GM18861 (cell line): ENCODE measurements around the gene STUB1.

Source experiments
- ATAC-seq: cut with Tn5 transposase; IDR thresholded peaks from one replicate; pipeline ENCODE4 v1.9.1; 2021; ENCODE audit not compliant: unreplicated experiment

STUB1 gene

DNA sequence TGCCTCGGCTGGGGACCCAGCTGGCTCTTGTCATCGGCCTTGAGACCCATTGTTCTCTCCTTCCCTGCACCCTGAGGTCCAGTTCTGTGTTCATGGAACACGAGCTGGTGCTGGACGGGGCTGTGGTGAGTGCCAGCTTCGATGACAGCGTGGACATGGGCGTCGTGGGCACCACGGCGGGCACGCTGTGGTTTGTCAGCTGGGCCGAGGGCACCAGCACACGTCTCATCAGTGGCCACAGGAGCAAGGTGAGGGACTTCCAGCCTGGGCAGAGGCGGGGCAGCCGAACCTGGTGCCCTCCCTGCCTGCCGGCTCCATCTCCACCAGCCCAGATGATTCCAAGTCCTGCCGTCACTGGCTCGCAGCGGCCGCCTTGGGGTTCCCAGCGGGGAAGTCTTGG lies 17.6 kb upstream of the STUB1 start:
- ATAC-seq = no peak

DNA sequence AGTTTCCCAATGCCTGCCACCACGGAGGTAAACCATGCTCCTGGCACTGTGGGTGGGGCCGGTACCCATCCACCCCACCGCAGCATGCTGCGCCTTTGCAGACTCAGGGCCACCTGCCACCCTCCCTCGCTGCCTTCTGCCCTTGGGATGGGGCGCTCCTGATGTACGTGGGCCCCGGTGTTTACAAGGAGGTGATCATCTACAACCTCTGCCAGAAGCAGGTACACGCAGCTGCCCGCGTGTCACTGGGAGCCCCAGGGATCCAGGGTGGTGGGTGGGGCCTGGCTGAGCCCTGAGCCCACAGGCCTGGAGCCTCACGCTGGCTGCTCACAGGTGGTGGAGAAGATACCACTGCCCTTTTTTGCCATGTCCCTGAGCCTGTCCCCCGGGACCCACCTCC lies 13.6 kb upstream of the STUB1 start:
- no peak for ATAC-seq

DNA sequence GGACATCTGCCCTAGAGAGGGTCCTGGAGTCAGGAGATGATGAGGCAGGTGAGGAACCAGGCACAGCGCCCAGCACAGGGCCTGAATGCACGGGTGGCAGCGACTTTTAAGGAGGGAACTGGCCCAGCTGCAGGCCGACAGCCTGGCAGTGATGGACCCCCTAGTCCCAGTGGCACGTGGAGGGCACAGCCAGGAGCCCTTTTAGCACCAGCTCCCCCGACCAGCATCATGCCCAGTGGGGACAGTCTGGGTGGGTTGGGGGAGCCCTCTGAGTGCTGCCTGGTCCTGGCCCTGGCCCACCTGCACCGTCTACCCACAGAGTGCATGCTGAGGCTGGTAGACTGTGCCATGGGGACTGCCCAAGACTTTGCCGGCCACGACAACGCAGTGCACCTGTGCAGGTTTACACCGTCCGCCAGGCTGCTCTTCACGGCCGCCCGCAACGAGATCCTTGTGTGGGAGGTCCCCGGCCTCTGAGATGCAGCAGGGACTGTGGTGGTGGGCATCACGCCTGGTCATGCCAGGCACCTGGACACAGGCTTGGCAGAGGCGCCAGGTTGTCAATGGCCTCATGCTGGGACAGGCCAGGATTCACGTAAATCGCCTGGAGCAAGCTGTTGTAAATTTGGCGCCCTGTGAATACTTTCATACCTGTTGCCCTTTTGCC lies 13.0 kb upstream of the STUB1 start:
- no peak for ATAC-seq

DNA sequence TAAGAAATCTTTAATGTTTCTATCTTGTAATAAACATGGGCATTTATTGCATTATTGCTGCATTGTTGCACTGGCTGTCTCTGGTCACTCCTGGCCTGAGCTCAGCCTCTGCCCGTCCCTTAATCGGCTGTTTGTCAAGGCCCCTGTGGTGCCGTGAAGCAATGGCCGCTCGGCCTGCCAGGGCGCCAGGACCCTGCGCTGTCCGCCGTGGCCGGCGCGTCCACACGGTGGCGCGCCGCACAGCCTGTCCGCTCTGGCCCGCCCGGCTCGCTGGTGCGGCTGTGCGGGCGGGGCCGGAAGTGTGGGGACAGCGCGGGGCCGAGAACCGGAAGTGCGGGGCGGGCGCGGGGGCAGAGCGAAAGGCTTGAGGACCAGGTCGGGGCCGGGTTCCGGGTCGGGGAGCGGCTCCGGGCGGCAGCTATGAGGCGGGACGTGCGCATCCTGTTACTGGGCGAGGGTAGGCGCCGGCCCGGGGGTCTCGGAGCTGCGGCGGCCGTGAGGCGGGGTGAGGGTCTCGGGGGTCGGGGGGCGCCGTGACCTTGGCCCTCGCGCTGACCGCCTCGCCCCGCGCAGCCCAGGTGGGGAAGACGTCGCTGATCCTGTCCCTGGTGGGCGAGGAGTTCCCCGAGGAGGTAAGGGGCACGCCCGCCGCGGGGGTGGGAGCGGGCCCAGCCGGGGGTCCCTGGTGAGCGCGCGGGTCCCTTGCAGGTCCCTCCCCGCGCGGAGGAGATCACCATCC lies 12.3 kb upstream of the STUB1 start, which contains the start of gene RHOT2:
RHOT2 (plus strand) TSS at position 353 of the 739 bp plus-strand sequence; CDS start at position 421, 68 bp downstream.
- peak; percentile 67 for ATAC-seq

DNA sequence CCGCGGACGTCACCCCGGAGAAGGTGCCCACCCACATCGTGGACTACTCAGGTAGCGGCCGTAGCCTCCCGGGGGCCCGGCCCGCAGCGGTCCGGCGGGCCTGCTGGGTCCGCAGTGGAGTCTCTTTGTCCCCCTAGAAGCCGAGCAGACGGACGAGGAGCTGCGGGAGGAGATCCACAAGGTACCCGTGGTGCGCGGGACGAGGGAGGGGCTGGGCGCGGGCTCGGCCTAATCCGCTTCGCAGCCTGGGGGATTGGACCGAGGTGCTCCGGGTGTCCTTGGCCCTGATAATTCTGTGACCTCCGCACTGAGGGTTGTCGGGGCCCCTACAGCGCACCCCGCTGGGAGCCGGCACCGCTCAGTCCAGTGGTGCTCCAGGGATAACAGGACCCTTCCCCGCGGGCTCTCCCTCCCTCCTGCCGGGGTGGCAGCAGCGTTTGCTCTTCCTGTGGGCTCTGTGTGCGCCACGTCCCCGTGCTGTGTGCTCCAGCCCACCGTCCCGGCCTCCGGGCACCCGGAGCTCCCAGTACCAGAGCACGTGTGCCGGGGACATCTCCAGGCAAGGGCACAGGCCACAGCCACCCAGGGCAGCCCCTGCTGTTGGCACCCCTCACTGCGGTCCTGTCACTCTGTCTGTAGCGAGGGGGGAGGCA lies 11.6 kb upstream of the STUB1 start:
- ATAC-seq = no peak

DNA sequence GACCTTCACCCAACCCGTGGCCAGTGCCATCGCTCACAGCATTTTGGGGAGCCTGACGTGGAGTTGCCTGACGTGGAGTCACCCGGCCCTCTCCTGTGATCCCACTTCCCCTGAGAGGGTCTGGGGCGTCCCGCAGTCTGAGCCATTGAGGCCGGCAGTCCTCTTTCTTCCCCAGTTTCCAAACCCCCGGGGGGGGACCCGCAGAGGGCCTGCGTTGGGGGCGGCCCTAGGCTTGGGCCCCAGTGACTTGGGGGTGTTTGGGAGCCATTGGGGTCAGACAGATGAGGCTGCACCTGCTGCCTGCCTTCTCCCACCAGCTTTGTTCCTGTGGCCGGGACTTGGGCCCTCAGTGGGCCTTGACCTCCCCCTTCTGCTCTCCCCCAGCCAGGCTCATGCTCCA lies 10.5 kb upstream of the STUB1 start:
- ATAC-seq = no peak

DNA sequence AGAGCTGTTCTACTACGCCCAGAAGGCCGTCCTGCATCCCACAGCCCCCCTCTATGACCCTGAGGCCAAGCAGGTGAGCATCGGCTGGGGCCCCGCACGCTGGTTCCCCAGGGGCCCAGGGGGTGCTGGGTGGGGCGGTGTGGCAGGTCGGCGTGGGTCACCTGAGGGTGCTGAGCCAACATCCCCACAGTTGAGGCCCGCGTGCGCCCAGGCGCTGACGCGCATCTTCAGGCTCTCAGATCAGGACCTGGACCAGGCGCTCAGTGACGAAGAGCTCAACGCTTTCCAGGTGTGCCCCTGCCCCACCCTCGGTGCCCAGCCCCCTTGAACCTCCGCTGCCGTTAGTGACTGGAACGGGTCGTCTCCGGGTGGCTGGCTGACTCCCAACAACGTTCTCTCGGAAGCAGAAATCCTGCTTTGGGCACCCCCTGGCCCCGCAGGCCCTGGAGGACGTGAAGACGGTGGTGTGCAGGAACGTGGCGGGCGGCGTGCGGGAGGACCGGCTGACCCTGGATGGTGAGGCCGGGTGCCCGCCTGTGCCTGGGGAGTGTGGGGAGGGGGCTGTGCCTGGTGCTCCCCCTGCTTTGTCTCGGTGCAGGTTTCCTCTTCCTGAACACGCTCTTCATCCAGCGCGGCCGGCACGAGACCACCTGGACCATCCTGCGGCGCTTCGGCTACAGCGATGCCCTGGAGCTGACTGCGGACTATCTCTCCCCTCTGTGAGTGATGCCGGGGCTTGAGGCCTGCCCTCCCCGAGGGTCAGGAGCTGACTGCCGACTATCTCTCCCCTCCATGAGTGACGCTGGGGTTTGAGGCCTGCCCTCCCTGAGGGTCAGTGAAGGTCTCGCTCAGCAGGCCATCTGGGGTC lies 9.5 kb upstream of the STUB1 start:
- ATAC-seq = no peak

DNA sequence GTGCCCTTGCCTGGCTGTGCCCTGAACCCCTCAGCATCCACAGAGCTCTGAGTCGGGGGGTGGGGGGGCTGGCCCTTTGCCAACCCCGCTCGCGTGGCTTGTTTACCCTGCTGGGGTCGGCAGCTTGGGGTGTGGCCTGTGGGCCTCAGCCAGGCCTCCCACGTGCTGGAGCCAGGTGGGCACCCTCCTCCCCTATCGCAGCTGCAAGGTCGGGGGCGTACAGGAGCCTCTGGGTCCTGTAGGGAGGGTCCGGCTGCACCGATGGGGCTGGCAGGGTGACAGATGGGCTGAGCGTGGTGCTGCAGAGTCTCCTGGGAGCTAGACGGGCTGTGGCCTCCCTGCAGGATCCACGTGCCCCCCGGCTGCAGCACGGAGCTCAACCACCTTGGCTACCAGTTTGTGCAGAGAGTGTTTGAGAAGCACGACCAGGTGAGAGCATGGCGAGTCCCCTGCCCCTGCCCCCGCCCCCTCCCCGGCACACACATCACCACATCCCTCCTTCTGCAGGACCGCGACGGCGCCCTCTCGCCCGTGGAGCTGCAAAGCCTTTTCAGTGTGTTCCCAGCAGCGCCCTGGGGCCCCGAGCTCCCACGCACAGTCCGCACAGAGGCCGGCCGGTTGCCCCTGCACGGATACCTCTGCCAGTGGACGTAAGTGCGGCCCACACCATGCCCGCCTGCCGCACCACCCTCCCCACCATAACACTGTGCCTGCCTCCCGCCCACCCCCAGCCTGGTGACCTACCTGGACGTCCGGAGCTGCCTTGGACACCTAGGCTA lies 8.7 kb upstream of the STUB1 start:
- no peak for ATAC-seq

DNA sequence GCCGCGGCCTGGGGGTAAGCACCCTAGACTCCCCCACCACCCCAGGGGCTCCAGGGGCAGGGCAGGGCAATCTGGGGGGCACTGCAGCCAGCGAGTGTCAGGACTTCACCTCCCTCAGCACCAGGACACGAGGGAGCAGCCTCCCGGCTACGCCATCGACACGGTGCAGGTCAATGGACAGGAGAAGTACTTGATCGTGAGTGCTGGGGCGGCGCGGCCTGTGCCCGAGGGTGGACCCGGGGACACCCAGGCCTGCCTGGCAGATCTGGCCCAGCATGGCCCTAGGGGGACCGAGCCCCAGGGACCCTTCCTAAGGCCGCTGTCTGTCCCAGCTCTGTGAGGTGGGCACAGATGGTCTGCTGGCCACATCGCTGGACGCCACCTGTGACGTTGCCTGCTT lies 7.8 kb upstream of the STUB1 start:
- ATAC-seq = no peak

DNA sequence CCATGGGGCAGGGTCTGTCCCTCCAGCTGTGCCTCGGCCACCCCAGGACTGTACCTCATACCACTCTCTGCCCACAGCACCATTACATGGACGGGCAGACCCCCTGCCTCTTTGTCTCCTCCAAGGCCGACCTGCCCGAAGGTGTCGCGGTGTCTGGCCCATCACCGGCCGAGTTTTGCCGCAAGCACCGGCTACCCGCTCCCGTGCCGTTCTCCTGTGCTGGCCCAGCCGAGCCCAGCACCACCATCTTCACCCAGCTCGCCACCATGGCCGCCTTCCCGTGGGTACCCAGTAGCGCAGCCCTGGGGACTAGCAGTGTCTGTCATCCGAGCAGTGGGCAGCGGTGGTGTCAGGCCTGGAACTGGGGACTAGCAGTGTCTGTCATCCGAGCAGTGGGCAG lies 7.4 kb upstream of the STUB1 start:
- no peak for ATAC-seq

DNA sequence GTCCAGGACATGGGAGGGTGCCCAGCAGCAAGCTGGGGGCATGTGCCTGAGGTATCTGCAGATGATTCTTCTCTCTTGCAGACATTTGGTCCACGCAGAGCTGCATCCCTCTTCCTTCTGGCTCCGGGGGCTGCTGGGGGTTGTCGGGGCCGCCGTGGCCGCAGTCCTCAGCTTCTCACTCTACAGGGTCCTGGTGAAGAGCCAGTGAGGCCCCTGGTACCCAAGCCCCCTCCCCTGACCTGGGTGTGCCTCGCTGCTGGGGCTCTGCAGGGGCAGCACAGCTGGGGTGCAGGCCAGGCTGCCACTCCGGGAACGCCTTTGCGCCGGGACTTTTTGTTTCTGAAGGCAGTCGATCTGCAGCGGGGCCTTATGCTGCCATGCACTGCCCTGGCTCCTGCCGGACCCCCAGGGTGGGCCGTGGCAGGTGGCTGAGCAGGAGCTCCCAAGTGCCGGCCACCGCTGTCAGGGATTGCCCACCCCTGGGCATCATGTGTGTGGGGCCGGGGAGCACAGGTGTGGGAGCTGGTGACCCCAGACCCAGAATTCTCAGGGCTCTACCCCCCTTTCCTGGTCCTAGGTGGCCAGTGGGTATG lies 6.7 kb upstream of the STUB1 start:
- no peak for ATAC-seq

DNA sequence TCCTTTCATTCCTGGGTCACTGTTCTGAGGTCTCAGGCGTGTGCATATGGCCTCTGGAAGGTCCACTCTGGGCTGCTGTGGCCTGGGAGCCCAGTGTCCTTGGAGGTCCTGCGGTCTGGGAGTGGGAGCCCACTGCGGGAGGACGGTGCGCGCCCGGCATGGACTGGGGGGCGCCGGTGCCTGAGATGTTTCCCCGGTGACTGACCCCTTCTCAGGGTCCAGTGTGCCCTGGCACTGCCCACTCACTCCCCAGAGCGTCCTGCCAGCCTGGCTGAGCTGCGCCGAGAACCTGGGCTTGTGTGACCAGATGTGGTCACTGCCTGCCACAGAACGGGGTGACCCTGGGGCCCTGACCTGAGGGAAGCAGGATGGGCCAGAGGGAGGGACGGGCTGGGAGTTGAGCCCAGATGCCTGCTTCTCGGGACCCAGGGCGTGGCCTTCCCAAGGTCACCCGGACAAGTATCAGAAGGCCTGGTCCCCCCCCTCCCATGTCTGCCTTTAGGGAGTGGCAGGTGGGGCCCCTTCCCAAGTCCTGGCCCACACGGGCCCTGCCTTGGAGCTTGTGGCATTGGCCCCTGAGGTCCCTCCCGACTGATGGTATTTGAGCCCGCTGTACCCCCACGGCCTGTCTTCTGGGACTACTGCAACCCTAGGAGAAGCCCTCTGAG lies 5.9 kb upstream of the STUB1 start:
- no peak for ATAC-seq

DNA sequence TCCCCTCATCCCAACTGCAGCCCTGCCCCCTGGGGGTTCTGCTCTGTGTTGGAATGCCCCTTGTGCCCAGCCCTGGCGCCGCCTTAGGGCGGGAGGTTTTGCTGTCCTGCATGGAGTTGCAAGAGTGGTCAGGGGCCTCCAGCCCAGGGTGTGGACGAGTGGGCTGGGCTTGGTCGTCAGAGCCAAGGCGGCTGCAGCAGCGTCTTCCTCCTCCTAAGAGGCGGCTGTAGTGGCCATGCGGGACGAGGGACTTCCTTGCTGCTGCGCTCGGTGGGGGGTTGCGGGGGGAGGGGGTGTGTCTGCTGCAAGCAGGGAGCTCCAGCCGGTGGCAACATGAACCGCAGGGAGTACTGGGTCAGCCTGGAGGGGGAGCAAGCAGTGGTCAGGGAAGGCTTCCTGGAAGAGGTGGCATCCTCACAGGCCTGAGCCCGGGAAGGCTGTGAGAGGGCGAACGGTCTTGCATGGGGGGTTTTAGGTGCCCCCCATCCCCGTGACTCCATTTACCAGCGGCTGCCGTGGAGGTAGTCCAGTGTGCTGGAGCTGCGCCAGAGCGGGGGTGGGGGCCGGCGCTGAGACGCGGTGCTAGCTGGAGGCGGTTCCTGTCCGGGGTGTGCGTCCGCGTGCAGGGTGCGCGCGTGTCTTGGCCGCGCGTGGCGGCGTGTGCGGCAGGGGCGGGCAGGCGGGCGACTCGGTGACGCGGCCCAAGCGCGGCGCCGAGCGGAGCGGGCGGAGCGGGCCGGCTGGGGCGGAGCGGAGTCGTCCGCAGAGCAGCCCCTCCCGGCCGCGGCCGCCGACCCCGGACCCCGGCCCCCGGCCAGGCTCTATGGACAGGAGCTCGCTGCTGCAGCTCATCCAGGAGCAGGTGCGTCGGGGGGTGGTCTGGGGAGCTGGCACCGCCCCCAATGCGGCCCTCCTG lies 5.0 kb upstream of the STUB1 start, which contains the start of gene RHBDL1:
RHBDL1 (plus strand) TSS at position 704 of the 916 bp plus-strand sequence; CDS start at position 824, 120 bp downstream.
- ATAC-seq = no peak

DNA sequence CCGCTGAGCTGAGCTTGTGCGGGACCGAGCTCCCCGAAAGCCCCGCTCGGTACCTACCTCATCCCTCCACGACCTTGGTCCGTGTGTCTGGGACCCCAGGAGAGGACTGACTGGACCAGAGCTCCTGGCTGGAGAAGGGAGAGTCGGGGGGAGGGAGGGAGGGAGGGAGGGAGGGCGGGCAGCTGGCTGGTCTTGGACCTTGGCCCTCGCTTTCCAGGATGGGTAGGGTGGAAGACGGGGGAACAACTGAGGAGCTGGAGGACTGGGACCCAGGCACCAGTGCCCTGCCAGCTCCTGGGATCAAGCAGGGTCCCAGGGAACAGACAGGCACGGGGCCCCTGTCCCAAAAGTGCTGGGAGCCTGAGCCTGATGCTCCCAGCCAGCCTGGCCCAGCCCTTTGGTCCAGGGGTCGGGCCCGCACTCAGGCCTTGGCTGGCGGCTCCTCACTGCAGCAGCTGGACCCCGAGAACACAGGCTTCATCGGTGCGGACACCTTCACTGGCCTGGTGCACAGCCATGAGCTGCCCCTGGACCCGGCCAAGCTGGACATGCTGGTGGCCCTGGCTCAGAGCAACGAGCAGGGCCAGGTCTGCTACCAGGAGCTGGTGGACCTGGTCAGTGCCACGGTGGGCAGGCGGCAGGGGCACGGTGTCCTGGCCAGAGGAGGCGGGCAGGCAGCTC lies 4.2 kb upstream of the STUB1 start:
- no peak for ATAC-seq

DNA sequence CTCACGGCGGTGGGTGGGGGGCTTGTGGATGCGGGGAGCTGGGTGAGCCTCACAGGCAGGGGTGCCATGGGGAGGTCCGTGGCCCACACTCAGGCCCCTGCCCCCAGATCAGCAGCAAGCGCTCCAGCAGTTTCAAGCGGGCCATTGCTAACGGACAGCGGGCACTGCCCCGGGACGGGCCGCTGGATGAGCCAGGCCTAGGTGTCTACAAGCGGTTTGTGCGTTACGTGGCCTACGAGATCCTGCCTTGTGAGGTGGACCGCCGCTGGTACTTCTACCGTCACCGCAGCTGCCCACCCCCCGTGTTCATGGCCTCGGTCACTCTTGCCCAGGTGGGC lies 3.7 kb upstream of the STUB1 start:
- no peak for ATAC-seq

DNA sequence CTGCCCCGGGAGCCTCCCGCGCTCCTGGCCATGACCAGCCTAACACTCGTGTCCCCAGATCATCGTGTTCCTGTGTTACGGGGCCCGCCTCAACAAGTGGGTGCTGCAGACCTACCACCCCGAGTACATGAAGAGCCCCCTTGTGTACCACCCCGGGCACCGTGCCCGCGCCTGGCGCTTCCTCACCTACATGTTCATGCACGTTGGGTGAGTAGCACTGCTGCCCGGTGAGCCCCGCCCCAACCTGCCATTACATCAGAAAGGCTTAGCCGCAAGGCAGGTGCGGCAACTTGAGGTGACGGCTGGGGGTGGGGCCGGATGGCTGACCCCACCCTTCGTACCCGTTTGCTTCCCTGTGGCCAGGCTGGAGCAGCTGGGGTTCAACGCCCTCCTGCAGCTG lies 3.3 kb upstream of the STUB1 start:
- no peak for ATAC-seq

DNA sequence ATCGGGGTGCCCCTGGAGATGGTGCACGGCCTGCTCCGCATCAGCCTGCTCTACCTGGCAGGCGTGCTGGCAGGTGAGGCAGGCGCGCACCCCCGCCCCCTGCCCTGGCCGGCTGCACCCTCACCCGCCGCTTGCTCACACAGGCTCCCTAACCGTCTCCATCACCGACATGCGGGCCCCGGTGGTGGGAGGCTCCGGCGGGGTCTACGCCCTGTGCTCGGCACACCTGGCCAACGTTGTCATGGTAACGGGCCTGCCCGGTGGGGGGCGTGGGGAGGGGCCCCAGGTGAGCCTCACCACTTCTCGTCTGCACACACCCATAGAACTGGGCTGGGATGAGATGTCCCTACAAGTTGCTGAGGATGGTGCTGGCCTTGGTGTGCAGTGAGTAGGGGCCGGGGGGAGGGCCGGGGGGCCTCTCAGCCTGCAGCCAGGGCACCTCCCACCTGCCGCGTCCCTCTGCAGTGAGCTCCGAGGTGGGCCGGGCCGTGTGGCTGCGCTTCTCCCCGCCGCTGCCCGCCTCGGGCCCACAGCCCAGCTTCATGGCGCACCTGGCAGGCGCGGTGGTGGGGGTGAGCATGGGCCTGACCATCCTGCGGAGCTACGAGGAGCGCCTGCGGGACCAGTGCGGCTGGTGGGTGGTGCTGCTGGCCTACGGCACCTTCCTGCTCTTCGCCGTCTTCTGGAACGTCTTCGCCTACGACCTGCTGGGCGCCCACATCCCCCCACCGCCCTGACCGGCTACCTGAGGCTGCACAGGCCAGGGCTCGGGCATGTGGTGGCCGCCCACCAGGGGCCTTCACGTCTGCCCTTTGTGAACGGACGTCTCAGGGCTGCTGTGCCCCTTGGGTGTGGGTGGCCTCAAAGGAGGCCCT lies 2.7 kb upstream of the STUB1 start:
- no peak for ATAC-seq
